Upper lobe of left lung (tissue), 4 donors: ENCODE data around the gene CERS1.

Experiments
- EP300 ChIP-seq, 4 donors: sonication (generic); formaldehyde crosslinking; IDR thresholded peaks; one replicate each; pipeline ENCODE4 v1.5.1; 2017; ENCODE audit warnings: antibody characterized with exemption in 4 of 4, control low read depth in 2 of 4
- POLR2A ChIP-seq, 4 donors: fragments of 450-650 bp; IDR thresholded peaks; one replicate each; pipeline ENCODE4 v1.5.1; 2016 to 2017; ENCODE audit warnings: antibody characterized with exemption in 4 of 4, mild to moderate bottlenecking in 2 of 4
- POLR2AphosphoS5 ChIP-seq, 2 donors: sonication (generic); formaldehyde crosslinking; IDR thresholded peaks; one replicate each; pipeline ENCODE4 v1.5.1; 2017; ENCODE audit warnings: antibody characterized with exemption in 2 of 2
- TF ChIP-seq, protein P1 (sequence below), 6 experiments: fragments of 450-650 bp in 4 of 6; fragments of 200-600 bp in 2 of 6; sonication (generic) in 2 of 6; IDR thresholded peaks; one replicate each; pipeline ENCODE4 v1.5.1; 2016 to 2019; ENCODE audit warnings: antibody characterized with exemption in 6 of 6

DNA sequence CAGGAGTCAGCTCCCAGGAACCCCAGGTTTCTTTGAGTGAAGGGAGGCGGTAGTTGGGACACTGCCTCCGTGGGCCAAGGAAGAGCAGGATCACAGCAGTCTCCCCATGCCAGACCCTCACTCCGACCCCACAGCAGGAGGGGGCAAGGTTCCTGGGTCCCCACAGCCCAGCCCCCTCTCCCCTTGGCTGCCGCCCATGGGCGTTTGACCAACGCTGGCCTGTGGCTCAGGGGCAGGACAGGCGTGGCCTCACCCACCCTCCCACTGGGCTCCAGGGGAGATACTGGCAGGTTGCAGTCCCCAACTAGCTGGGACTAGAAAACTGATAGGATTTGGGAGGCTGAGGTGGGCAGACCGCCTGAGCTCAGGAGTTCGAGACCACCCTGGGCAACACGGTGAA lies 14.1 kb upstream of the CERS1 start:
- no peak for TF ChIP-seq POLR2A (IDR thresholded peaks at IDR 0.05)
- TF ChIP-seq, protein P1, sequence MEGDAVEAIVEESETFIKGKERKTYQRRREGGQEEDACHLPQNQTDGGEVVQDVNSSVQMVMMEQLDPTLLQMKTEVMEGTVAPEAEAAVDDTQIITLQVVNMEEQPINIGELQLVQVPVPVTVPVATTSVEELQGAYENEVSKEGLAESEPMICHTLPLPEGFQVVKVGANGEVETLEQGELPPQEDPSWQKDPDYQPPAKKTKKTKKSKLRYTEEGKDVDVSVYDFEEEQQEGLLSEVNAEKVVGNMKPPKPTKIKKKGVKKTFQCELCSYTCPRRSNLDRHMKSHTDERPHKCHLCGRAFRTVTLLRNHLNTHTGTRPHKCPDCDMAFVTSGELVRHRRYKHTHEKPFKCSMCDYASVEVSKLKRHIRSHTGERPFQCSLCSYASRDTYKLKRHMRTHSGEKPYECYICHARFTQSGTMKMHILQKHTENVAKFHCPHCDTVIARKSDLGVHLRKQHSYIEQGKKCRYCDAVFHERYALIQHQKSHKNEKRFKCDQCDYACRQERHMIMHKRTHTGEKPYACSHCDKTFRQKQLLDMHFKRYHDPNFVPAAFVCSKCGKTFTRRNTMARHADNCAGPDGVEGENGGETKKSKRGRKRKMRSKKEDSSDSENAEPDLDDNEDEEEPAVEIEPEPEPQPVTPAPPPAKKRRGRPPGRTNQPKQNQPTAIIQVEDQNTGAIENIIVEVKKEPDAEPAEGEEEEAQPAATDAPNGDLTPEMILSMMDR (IDR thresholded peaks at IDR 0.05): no peak
- TF ChIP-seq EP300 (IDR thresholded peaks at IDR 0.05): no peak
- no peak for TF ChIP-seq POLR2AphosphoS5 (IDR thresholded peaks at IDR 0.05)
